Measurements from ENCODE around the gene ADGRV1. TPM values are rescaled to one million over a fixed set of nuclear protein-coding genes. Genes with fewer than 3 reads are reported as not detected.

The ADGRV1 gene
- total and polyA plus RNA-seq, 9 of the 15 experiments (the other 6 are each of a cell fraction or from before 2014, with no cell fraction given) = 21.7 to 156 (median 58.2) TPM

- TF ChIP-seq CHD7 (IDR thresholded peaks at IDR 0.05; ENCODE audit: low read depth, low read length) (no peak), ARID1B (IDR thresholded peaks at IDR 0.05) (0 out of 2 replicates have a peak, but pooled peaks have one; percentile 28), HOMEZ (CRISPR knock-in tag; IDR thresholded peaks at IDR 0.05) (no peak), ZNF140 (CRISPR knock-in tag; IDR thresholded peaks at IDR 0.05) (no peak), MCM3 (IDR thresholded peaks at IDR 0.05) (no peak), ZNF316 (IDR thresholded peaks at IDR 0.05) (peak; percentile 77), ILF3 (IDR thresholded peaks at IDR 0.05; ENCODE audit: borderline replicate concordance) (no peak), SRSF3 (IDR thresholded peaks at IDR 0.05; ENCODE audit: insufficient read depth, low read length) (no peak), FOXA3 (CRISPR knock-in tag; conservative IDR thresholded peaks at IDR 0.05 in 1 of 2, IDR thresholded peaks at IDR 0.05 in 1 of 2) (0 out of 4 replicates have a peak, but pooled peaks of 1 of the 2 experiments have one; percentile 17), PHF21A (IDR thresholded peaks at IDR 0.05; ENCODE audit: borderline replicate concordance, low read depth) (no peak), TCFL5 (CRISPR knock-in tag; conservative IDR thresholded peaks at IDR 0.05) (no peak)
Measured at GRCh38 chr5:90529939-90530677, 28.5 kb upstream of the ADGRV1 start (continued).

Data from K562 (cell line).